ENCODE data around the gene ANGPTL5.

Gene ANGPTL5

GRCh38 chr11:101940901-101941520 is 24.7 kb upstream of the ANGPTL5 start:
- no peak for DNase-seq (ENCODE audit: extremely low read depth, low read depth)
- TF ChIP-seq CTCF (IDR thresholded peaks at IDR 0.05; ENCODE audit: low read depth, low read length) = no peak

- TF ChIP-seq CTCF (IDR thresholded peaks at IDR 0.05; ENCODE audit: low read depth, low read length) = no peak
Observed at GRCh38 chr11:101931692-101932091, 15.4 kb upstream of the ANGPTL5 start.

GRCh38 chr11:101929294-101929915 is 13.1 kb upstream of the ANGPTL5 start:
- no peak for DNase-seq (ENCODE audit: extremely low read depth, low read depth)
- TF ChIP-seq CTCF (IDR thresholded peaks at IDR 0.05; ENCODE audit: low read depth, low read length) = no peak

More at GRCh38 chr11:101931692-101932091, 15.4 kb upstream of the ANGPTL5 start:
- no peak for DNase-seq (ENCODE audit: extremely low read depth, low read depth)

GRCh38 chr11:101923554-101923953 is 7.2 kb upstream of the ANGPTL5 start:
- no peak for TF ChIP-seq CTCF (IDR thresholded peaks at IDR 0.05; ENCODE audit: low read depth, low read length)
- DNase-seq (ENCODE audit: extremely low read depth, low read depth) = no peak

- TF ChIP-seq CTCF (IDR thresholded peaks at IDR 0.05; ENCODE audit: low read depth, low read length) = no peak
- no peak for DNase-seq (ENCODE audit: extremely low read depth, low read depth)
Observed at GRCh38 chr11:101920992-101921391, 4.7 kb upstream of the ANGPTL5 start.

GRCh38 chr11:101917226-101917625 is 904 bp upstream of the ANGPTL5 start:
- TF ChIP-seq CTCF (IDR thresholded peaks at IDR 0.05; ENCODE audit: low read depth, low read length) = no peak
- no peak for DNase-seq (ENCODE audit: extremely low read depth, low read depth)

- no peak for TF ChIP-seq CTCF (IDR thresholded peaks at IDR 0.05; ENCODE audit: low read depth, low read length)
- DNase-seq (ENCODE audit: extremely low read depth, low read depth) = peak; percentile 44
Observed at GRCh38 chr11:101915791-101916291, 481 bp downstream of the ANGPTL5 start.

All from AG09319 (cell line).